Stimulated activated CD4-positive, alpha-beta T cell treated with anti-CD3 and anti-CD28 coated beads, Interleukin-4, amount 100 ng/mL, for 4 hours (primary cell): ENCODE results near the gene PPP1R16B.
A peak's percentile ranks its signal among the peaks of the same experiment; 100 is the strongest.
"Not testable (repeated sequence)": the region's sequence is repeated elsewhere in the genome, so short reads cannot be mapped to it uniquely, and the experiment has no call there.

Source experiments
- DNase-seq, 2 experiments: peaks; one replicate each; pipeline ENCODE4 v3.0.0-alpha.2; 2020

PPP1R16B gene

GRCh38 chr20:38940644-38941043 lies 135.1 kb downstream of the PPP1R16B start:
- DNase-seq: no peak

DNA sequence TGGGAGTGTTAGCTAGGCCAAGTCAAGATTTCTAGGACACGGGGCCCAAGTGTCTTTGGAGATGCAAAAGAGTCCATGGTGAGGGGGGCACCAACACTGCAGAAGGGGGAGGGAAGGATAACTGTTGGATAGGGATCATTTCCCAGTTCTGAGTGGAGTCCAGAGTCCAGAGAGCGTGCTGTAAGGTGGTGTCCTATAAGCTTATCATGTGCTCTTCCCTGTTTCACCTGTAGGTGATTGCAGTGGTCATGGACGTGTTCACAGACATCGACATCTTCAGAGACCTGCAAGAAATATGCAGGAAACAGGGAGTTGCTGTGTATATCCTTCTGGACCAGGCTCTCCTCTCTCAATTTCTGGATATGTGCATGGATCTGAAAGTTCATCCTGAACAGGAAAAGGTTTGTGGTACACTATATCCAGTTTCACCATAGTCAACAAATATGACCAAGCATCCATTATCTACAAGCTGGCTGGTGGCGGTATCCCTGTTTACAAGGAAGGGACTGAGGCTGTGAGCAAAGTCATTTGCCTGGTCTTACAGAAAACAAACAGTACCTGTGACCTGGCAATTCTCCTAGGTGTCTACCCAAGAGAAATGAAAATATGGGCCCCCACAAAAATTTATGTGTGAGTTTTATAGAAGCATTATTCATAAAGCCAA lies 136.4 kb downstream of the PPP1R16B start:
- no peak for DNase-seq

- DNase-seq: no peak
Observed at GRCh38 chr20:38945012-38945411, 139.5 kb downstream of the PPP1R16B start.

DNA sequence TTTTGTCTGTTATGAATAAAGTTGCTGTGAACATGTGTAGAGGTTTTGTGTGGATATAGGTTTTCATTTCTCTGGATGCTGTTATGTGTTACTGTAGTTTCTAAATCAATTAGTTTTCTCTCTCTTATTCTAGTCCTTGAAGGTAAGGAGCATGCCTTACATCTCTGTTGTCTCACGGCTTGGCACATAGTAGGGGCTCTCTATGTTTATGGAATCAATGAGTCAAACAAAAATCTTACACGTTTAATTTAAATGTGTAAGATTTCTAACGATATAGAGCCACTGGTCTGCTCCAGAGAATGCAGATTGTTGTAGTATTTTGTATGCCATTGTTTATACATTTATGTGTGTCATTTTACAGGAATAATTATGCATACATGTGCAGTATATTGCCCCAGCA lies 141.3 kb downstream of the PPP1R16B start:
- no peak for DNase-seq

- DNase-seq: no peak
Observed at GRCh38 chr20:38947931-38948362, 142.4 kb downstream of the PPP1R16B start.

DNA sequence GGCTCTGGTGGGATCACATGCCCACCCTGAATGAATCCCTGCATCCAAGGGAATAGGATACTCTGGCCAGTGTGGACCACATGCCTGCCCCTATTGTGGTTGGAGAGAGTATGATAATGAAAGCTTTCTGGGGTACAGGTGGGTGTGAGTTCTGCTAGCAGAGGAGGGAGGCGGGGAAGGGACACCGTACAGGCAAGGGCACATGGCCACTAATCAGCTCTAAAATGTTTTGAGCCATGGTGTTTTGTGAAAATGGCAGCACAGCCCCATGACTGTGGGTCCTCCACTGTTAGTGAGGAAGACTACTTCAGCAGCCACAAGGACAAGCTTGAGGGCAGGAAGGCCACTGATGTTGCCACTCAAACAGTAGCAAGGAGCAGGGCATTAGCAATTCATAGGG lies 144.8 kb downstream of the PPP1R16B start:
- DNase-seq: no peak

- DNase-seq: no peak
Observed at GRCh38 chr20:38951611-38952010, 146.1 kb downstream of the PPP1R16B start.

- DNase-seq: no peak
Observed at GRCh38 chr20:38952153-38952552, 146.7 kb downstream of the PPP1R16B start.

GRCh38 chr20:38953630-38954340 lies 148.3 kb downstream of the PPP1R16B start:
- no peak for DNase-seq

- DNase-seq: no peak
Observed at GRCh38 chr20:38957235-38957876, 151.9 kb downstream of the PPP1R16B start.

DNA sequence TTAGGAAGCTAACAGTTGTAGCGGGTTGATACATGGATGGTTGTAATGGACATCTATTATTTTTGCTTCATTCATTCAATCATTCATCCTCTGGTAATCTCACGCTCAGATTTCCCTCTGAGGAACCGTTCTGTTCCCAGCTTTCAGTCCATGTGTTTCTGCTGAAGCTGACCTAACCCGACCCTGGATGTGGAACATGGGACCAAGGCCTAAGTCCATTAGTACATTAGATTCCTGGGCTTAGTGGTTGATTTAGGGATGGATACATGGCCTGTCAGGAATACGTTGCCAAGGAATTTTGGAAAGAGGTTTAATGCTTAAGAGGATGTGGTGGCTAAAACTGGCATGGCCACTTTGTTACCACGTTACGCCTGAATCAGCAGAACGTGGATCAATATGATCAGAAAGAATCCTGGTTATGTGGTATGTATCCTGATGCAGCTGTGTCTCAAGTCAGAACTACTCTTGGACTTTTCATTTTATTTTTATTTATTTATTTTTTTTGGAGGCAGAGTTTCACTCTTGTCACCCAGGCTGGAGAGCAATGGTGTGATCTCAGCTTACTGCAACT lies 152.5 kb downstream of the PPP1R16B start:
- DNase-seq: no peak

GRCh38 chr20:38960187-38960687 lies 154.7 kb downstream of the PPP1R16B start:
- not testable (repeated sequence) for DNase-seq

DNA sequence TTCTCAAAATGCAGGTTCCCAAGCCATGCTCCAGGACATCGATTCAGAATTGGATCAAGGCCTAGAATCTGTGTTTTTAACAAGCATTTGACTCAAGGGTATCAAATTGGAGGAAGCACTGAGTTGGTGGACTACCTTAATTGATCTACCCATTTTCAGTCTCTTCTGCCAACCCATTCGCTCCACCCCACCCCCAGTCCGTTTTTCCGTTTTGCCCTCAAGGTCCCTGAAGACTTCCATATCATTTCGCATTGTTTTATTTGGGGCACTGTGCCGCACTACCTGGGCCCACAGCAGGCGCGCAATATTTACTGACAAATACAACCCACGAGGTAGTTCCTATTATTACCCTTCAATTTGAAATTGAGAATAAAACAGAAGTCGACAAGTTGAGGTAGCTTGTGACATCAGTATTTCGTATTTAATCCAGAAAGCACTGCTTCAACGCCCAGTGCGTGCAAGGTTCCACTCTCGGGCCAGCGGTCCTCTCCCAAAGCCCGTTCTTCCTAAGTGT lies 156.1 kb downstream of the PPP1R16B start:
- peak; percentile 22 to 29 for DNase-seq

- DNase-seq: peak; percentile 98 to 99
Observed at GRCh38 chr20:38962044-38962927, 156.8 kb downstream of the PPP1R16B start, which contains the start of gene DHX35. TSS of gene DHX35 (plus strand) at chr20:38962344. CDS start at chr20:38962368, 24 bp downstream.

- DNase-seq: no peak
Observed at GRCh38 chr20:38962928-38963401, 157.5 kb downstream of the PPP1R16B start.

- no peak for DNase-seq
Observed at GRCh38 chr20:38963745-38964144, 158.2 kb downstream of the PPP1R16B start.

DNA sequence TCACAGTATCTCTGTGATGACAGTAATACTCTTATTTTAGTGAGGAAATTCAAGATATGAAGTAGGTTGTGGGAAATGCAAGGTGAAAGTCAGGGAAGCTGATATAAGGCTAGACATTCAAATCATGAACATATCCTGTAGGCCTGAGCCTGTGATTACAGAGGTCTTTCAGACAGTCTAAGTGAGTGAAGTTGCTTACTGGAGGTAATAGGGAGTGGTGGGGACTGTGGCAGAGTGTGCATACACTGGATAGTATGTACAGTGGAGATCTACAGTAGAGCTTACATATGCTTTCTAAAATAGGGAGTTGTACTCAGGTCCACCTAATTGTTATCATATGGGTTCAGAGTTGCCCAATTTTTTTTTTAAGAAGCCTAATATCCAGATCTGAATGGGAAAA lies 159.8 kb downstream of the PPP1R16B start:
- DNase-seq: no peak

DNA sequence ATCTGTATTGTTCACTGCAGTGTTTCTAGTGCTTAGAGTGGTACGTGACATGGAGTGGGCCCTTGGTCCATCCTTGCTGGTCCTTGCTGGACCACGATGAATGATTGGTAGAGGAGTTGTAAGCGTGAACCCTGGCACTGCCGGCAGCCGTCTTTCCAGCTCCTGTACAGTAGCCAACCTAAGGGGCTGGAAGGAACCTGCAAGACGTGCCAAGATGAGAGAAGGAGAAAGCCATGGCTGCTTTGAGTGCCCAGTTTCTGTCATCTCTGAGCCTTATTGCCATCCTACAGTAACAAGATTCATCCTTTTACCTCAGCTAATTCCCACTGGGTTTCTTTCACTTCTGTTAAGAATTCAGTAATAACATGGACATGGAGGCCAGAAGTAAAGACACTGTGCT lies 162.6 kb downstream of the PPP1R16B start:
- DNase-seq: no peak

- DNase-seq: no peak
Observed at GRCh38 chr20:38969708-38970107, 164.2 kb downstream of the PPP1R16B start.

- DNase-seq: no peak
Observed at GRCh38 chr20:38970302-38970701, 164.8 kb downstream of the PPP1R16B start.
